GM12878 (cell line): ENCODE data around the gene CALM3. TPM values are rescaled to one million over a fixed set of nuclear protein-coding genes. Genes with fewer than 3 reads are reported as not detected.

Source experiments
- ATAC-seq: fragments of 200-7000 bp; cut with Tn5 transposase; 3 replicates; pipeline ENCODE4 v1.9.1; 2020; ENCODE audit warnings: mild to moderate bottlenecking, moderate library complexity
- BruUV-seq: library from RNA; stranded (reverse); fragments of 400-500 nt; replicated peaks from 2 replicates; lab custom pipeline; 2021; lab: Mats Ljungman, UMichigan
- CTCF ChIA-PET: fragments of 300-600 bp; sonication (Branson Sonifier 250); formaldehyde crosslinking; extraction: SDS; loops from one replicate; lab custom pipeline; 2021; ENCODE audit warnings: inconsistent platforms; lab: Yijun Ruan, JAX
- POLR2A ChIA-PET: fragments of 350-600 bp; formaldehyde crosslinking; extraction: SDS; loops from one replicate; lab custom pipeline; 2021; ENCODE audit warnings: inconsistent platforms; lab: Charles Lee
- RAD21 ChIA-PET: fragments of 300-600 bp; sonication (Branson Sonifier 250); formaldehyde crosslinking; loops from one replicate; lab custom pipeline; 2023; ENCODE audit warnings: antibody characterized with exemption; ENCODE audit not compliant: unreplicated experiment; lab: Charles Lee
- SMC1A ChIA-PET: fragments of 300-600 bp; sonication (Branson Sonifier 250); formaldehyde crosslinking; loops from one replicate; lab custom pipeline; 2023; ENCODE audit not compliant: unreplicated experiment, uncharacterized antibody; lab: Charles Lee
- DNase-seq: peaks from one replicate; pipeline ENCODE4 v3.0.0-alpha.2; 2011; ENCODE audit warnings: low read depth, low spot score
- FAIRE-seq: peaks from 3 replicates; lab custom pipeline; 2011; peaks lifted over from hg19 to GRCh38; lab: Jason Lieb, UNC
- H2AFZ ChIP-seq: 2 replicates; pipeline ENCODE4 v1.6.0; 2011; ENCODE audit warnings: low read depth, low read length, control low read depth; ENCODE audit not compliant: control insufficient read depth
- H3K27ac ChIP-seq: 2 replicates; pipeline ENCODE4 v1.5.1; 2011; ENCODE audit warnings: control low read depth; ENCODE audit not compliant: control insufficient read depth, insufficient read depth
- H3K27me3 ChIP-seq, 2 experiments: replicated peaks in 1 of 2; 2 replicates each; pipeline versions ENCODE4 v1.6.0 to v1.6.1; 2011; ENCODE audit warnings: low read length in 1 of 2; ENCODE audit not compliant: control insufficient read depth in 2 of 2, insufficient read depth in 2 of 2
- H3K36me3 ChIP-seq, 2 experiments: 2 replicates each; pipeline ENCODE4 v1.5.1; 2011; ENCODE audit warnings: low read length in 1 of 2; ENCODE audit not compliant: control insufficient read depth in 2 of 2, insufficient read depth in 2 of 2
- H3K4me1 ChIP-seq: 2 replicates; pipeline ENCODE4 v1.6.1; 2011; ENCODE audit warnings: mild to moderate bottlenecking, low read length, moderate library complexity, mixed read lengths; ENCODE audit not compliant: control insufficient read depth, insufficient read depth
- H3K4me2 ChIP-seq: 2 replicates; pipeline ENCODE4 v1.6.0; 2011; ENCODE audit warnings: control low read depth; ENCODE audit not compliant: control insufficient read depth, insufficient read depth
- H3K4me3 ChIP-seq: fragments of 200-600 bp; sonication (generic); 2 replicates; pipeline ENCODE4 v1.5.1; 2016
- H3K79me2 ChIP-seq: 2 replicates; pipeline ENCODE4 v1.6.0; 2011; ENCODE audit warnings: low read length; ENCODE audit not compliant: control insufficient read depth, insufficient read depth
- H3K9ac ChIP-seq: 2 replicates; pipeline ENCODE4 v1.8.0; 2011; ENCODE audit warnings: low read length, control low read depth, mixed read lengths; ENCODE audit not compliant: control insufficient read depth, insufficient read depth
- H3K9me3 ChIP-seq: replicated peaks from 3 replicates; pipeline ENCODE4 v1.5.1; 2011; ENCODE audit warnings: mild to moderate bottlenecking, low read length; ENCODE audit not compliant: control insufficient read depth, insufficient read depth
- H4K20me1 ChIP-seq: 2 replicates; pipeline ENCODE4 v1.6.0; 2011; ENCODE audit not compliant: control insufficient read depth, insufficient read depth
- BHLHE40 ChIP-seq, 2 experiments: fragments of 450-650 bp in 1 of 2; IDR thresholded peaks; 2 replicates each; pipeline ENCODE4 v1.6.1; 2011 to 2017; ENCODE audit warnings: low read depth in 2 of 2, borderline replicate concordance in 1 of 2, improper control_type of control experiment in 1 of 2, low read length in 1 of 2, mild to moderate bottlenecking in 1 of 2
- HDAC2 ChIP-seq: fragments of 200-600 bp; sonication (generic); IDR thresholded peaks from 2 replicates; pipeline ENCODE4 v1.6.1; 2017
- NBN ChIP-seq: fragments of 450-650 bp; IDR thresholded peaks from 2 replicates; pipeline ENCODE4 v1.6.1; 2016
- PRDM15 ChIP-seq: fragments of 450-650 bp; formaldehyde crosslinking; IDR thresholded peaks from 2 replicates; pipeline ENCODE4 v1.4.0; 2020; ENCODE audit warnings: mild to moderate bottlenecking, moderate library complexity
- SKIL ChIP-seq: fragments of 450-650 bp; IDR thresholded peaks from 2 replicates; pipeline ENCODE4 v1.6.1; 2017; ENCODE audit warnings: mild to moderate bottlenecking, low read depth, inconsistent platforms; ENCODE audit not compliant: poor library complexity, severe bottlenecking
- ZNF592 ChIP-seq: fragments of 450-650 bp; IDR thresholded peaks from 2 replicates; pipeline ENCODE4 v1.6.1; 2017; ENCODE audit warnings: mild to moderate bottlenecking, moderate library complexity
- WGBS: methylation state at CpG from one replicate; pipeline ENCODE4 v1.1.6; 2016; ENCODE audit warnings: low lambda C conversion rate; ENCODE audit not compliant: insufficient replicate concordance, insufficient coverage; ENCODE audit errors: missing lambda C conversion rate; 5-methylcytosine and 5-hydroxymethylcytosine counted together
- in situ Hi-C: fragments of 300-500 bp; cut with MboI; formaldehyde crosslinking; loops from 9 replicates; pipeline ENCODE4 v1.14.3; 2018; ENCODE audit warnings: mixed read lengths
- intact Hi-C: fragments of 100-400 bp; cut with micrococcal nuclease; formaldehyde crosslinking; loops from one replicate; pipeline ENCODE4 v1.14.2; 2022; ENCODE audit not compliant: unreplicated experiment
- polyA plus RNA-seq, 11 experiments: library from polyadenylated mRNA; depleted of rRNA in 4 of 11; unstranded in 6 of 11; stranded (reverse) in 5 of 11; fragments of >200 nt; fragmentation: Nextera tagmentation in 4 of 11; fragmentation: Illumina TruSeq in 1 of 11; extraction: Ambion mirVana in 4 of 11; extraction: Trizol in 1 of 11; gene quantifications; 1 replicate in 1 of 11; 2 replicates in 10 of 11; pipeline versions ENCODE4 v1.2.1 to v1.2.3, GENCODE V29; 2011 to 2016; ENCODE audit warnings: inconsistent platforms in 2 of 11, missing spikeins in 2 of 11, low read depth in 1 of 11
- total RNA-seq, 4 experiments: library from RNA; depleted of rRNA in 3 of 4; stranded (reverse); fragments of >200 nt in 3 of 4; fragmentation: Illumina TruSeq in 1 of 4; extraction: Trizol in 1 of 4; gene quantifications; 2 replicates each; pipeline versions ENCODE4 v1.2.1 to v1.2.3, GENCODE V29; 2013 to 2021

The CALM3 gene
- total and polyA plus RNA-seq, 10 of the 15 experiments (the other 5 are each of a cell fraction or from before 2014, with no cell fraction given), result 164 to 849 (median 347) TPM

GRCh38 chr19:46644720-46645119 is 43.6 kb downstream of the CALM3 start:
- Histone ChIP-seq H2AFZ (no peak overlapping the region), H3K4me2 (no peak overlapping the region), H4K20me1 (no peaks in the 10 kb centered on the region), H3K36me3 (no peaks in the 10 kb centered on the region), H3K4me3 (no peak overlapping the region), H3K9me3 (no peaks in the 10 kb centered on the region; the same call in 2 of the 3 replicates), H3K9ac (no peak overlapping the region), H3K4me1 (peaks cover 5% of the 10 kb centered on the region), H3K27ac (no peak overlapping the region), H3K79me2 (no peaks in the 10 kb centered on the region), H3K27me3 (no peaks in the 10 kb centered on the region)
- SMC1A ChIA-PET, result interaction anchor here (0.8 to 4.5 kb wide), 2 partner anchors 17 to 28 kb away, joined by 3 to 22 read pairs; partner anchors contain the start of gene DACT3
- CTCF ChIA-PET, result interaction anchor here (0.5 to 2.2 kb wide), 7 partner anchors 12 to 110 kb away, joined by 3 to 7 read pairs (median 3); no protein-coding TSS in a partner anchor
- WGBS, result 19% methylated on average over 3 of the region's 3 CpGs
- DNase-seq (no peak), FAIRE-seq (no peak), ATAC-seq (no peak)
- TF ChIP-seq SKIL, result no peak
- TF ChIP-seq BHLHE40 (IDR thresholded peaks at IDR 0.05; ENCODE audit: borderline replicate concordance in 1 of 2, low read depth in 2 of 2, low read length in 1 of 2), result no peak
- no peak for TF ChIP-seq PRDM15 (CRISPR knock-in tag)
- no peak for TF ChIP-seq ZNF592
- no peak for TF ChIP-seq HDAC2
- TF ChIP-seq NBN, result no peak
- in situ Hi-C loops, result no loop called here
- RAD21 ChIA-PET, result interaction anchor here (4.5 kb wide), 1 partner anchor 17 kb away, joined by 22 read pairs; the partner anchor contains the start of gene DACT3
- intact Hi-C loops, result no loop called here
- no TSS peak for BruUV-seq
- POLR2A ChIA-PET, result no interaction called here
